Endothelial cell of umbilical vein (primary cell): Measurements from ENCODE around the gene TIMP1. TPM values are rescaled to one million over a fixed set of nuclear protein-coding genes. Genes with fewer than 3 reads are reported as not detected.

Experiments used
- BruUV-seq: library from RNA; stranded (reverse); fragments of 400-500 nt; replicated peaks from 2 replicates; lab custom pipeline; 2021; lab: Mats Ljungman, UMichigan
- CTCF ChIA-PET: fragments of 300-600, 350-600 bp; sonication (Branson Sonifier 250); formaldehyde crosslinking; loops from one replicate; lab custom pipeline; 2021; ENCODE audit warnings: antibody characterized with exemption, inconsistent platforms; lab: Charles Lee
- POLR2A ChIA-PET: fragments of 300-600, 350-600 bp; sonication (Branson Sonifier 250); formaldehyde crosslinking; loops from one replicate; lab custom pipeline; 2021; ENCODE audit warnings: antibody characterized with exemption, inconsistent platforms; lab: Charles Lee
- DNase-seq: peaks from one replicate; pipeline ENCODE4 v3.0.0-alpha.2; 2011; ENCODE audit warnings: low read depth, low spot score
- FAIRE-seq: peaks from 2 replicates; lab custom pipeline; 2011; peaks lifted over from hg19 to GRCh38; lab: Jason Lieb, UNC
- H2AFZ ChIP-seq: 2 replicates; pipeline ENCODE4 v1.6.0; 2012; ENCODE audit warnings: low read depth, low read length, control low read depth, inconsistent platforms
- H3K27ac ChIP-seq: 2 replicates; pipeline ENCODE4 v1.5.1; 2011; ENCODE audit warnings: low read depth, mild to moderate bottlenecking, control low read depth, low read length, moderate library complexity; ENCODE audit not compliant: insufficient read depth
- H3K27me3 ChIP-seq, 2 experiments: 2 replicates each; pipeline versions ENCODE4 v1.6.0 to v1.6.1; 2011; ENCODE audit warnings: low read length in 2 of 2, mixed read lengths in 1 of 2; ENCODE audit not compliant: control insufficient read depth in 2 of 2, insufficient read depth in 2 of 2
- H3K36me3 ChIP-seq, 2 experiments: 2 replicates in 1 of 2; 3 replicates in 1 of 2; pipeline ENCODE4 v1.5.1; 2011; ENCODE audit warnings: low read length in 2 of 2, mild to moderate bottlenecking in 1 of 2, moderate library complexity in 1 of 2; ENCODE audit not compliant: control insufficient read depth in 2 of 2, insufficient read depth in 2 of 2; ENCODE audit errors: extremely low read depth in 1 of 2
- H3K4me1 ChIP-seq: 3 replicates; pipeline ENCODE4 v1.5.1; 2011; ENCODE audit warnings: mild to moderate bottlenecking, low read length; ENCODE audit not compliant: control insufficient read depth, insufficient read depth; ENCODE audit errors: extremely low read depth
- H3K4me2 ChIP-seq: 2 replicates; pipeline ENCODE4 v1.6.1; 2011; ENCODE audit warnings: low read length, control low read depth, mixed read lengths; ENCODE audit not compliant: insufficient read depth
- H3K4me3 ChIP-seq, 3 experiments: fragments of 200-600 bp in 1 of 3; sonication (generic), shearing (Covaris generic) in 1 of 3; replicated peaks in 1 of 3; 2 replicates each; pipeline ENCODE4 v1.5.1; 2011 to 2016; ENCODE audit warnings: control low read depth in 3 of 3, low read length in 3 of 3, mild to moderate bottlenecking in 2 of 3, inconsistent platforms in 1 of 3, low read depth in 1 of 3, moderate library complexity in 1 of 3; ENCODE audit not compliant: insufficient read depth in 1 of 3
- H3K79me2 ChIP-seq: 2 replicates; pipeline ENCODE4 v1.6.0; 2012; ENCODE audit warnings: low read length, inconsistent platforms; ENCODE audit not compliant: control insufficient read depth, insufficient read depth
- H3K9ac ChIP-seq: replicated peaks from 2 replicates; pipeline ENCODE3; 2011; ENCODE audit warnings: low read length, control low read depth; ENCODE audit not compliant: insufficient read depth; ENCODE audit errors: extremely low read depth
- H3K9me1 ChIP-seq: replicated peaks from 3 replicates; pipeline ENCODE4 v1.6.0; 2011; ENCODE audit warnings: mild to moderate bottlenecking, low read length; ENCODE audit not compliant: control insufficient read depth, insufficient read depth; ENCODE audit errors: extremely low read depth
- H3K9me3 ChIP-seq: replicated peaks from 2 replicates; pipeline ENCODE4 v1.5.1; 2012; ENCODE audit warnings: low read length, inconsistent platforms; ENCODE audit not compliant: control insufficient read depth, insufficient read depth
- H4K20me1 ChIP-seq: replicated peaks from 2 replicates; pipeline ENCODE3; 2011; ENCODE audit warnings: mild to moderate bottlenecking, low read length; ENCODE audit not compliant: control insufficient read depth, insufficient read depth; ENCODE audit errors: extremely low read depth
- CTCF ChIP-seq, 2 donors: IDR thresholded peaks; 1 replicate in 1 of 2; 2 replicates in 1 of 2; pipeline ENCODE4 v1.5.1; 2011; ENCODE audit warnings: low read length in 2 of 2, mild to moderate bottlenecking in 2 of 2, moderate library complexity in 2 of 2, control low read depth in 1 of 2, inconsistent platforms in 1 of 2, low read depth in 1 of 2; ENCODE audit not compliant: insufficient read depth in 1 of 2; ENCODE audit errors: extremely low read depth in 1 of 2
- EZH2 ChIP-seq: IDR thresholded peaks from 2 replicates; pipeline ENCODE4 v1.6.1; 2012; ENCODE audit warnings: borderline replicate concordance, low read depth, mild to moderate bottlenecking, moderate library complexity, low read length, inconsistent platforms; ENCODE audit not compliant: severe bottlenecking
- FOS ChIP-seq: IDR thresholded peaks from 2 replicates; pipeline ENCODE4 v1.6.1; 2011; ENCODE audit warnings: mild to moderate bottlenecking, low read length, moderate library complexity, borderline replicate concordance; ENCODE audit not compliant: insufficient read depth
- GATA2 ChIP-seq: IDR thresholded peaks from 2 replicates; pipeline ENCODE4 v1.7.0; 2011; ENCODE audit warnings: low read depth, mild to moderate bottlenecking, moderate library complexity, mixed read lengths, low read length; ENCODE audit not compliant: insufficient read length, insufficient read depth
- JUN ChIP-seq: IDR thresholded peaks from 2 replicates; pipeline ENCODE4 v1.6.1; 2011; ENCODE audit warnings: borderline replicate concordance, low read depth; ENCODE audit not compliant: insufficient read length, insufficient read depth
- MYC ChIP-seq: IDR thresholded peaks from one replicate; pipeline ENCODE4 v1.6.1; 2011; ENCODE audit warnings: mild to moderate bottlenecking, low read depth, low read length
- POLR2A ChIP-seq: IDR thresholded peaks from 2 replicates; pipeline ENCODE4 v1.6.1; 2012; ENCODE audit warnings: low read depth, mild to moderate bottlenecking, control low read depth, low read length
- POLR2AphosphoS5 ChIP-seq: IDR thresholded peaks from 2 replicates; pipeline ENCODE4 v1.6.1; 2012; ENCODE audit warnings: low read depth, mild to moderate bottlenecking, control low read depth, low read length, moderate library complexity; ENCODE audit not compliant: insufficient read depth
- dilution Hi-C: fragments of 300-500 bp; cut with MboI; formaldehyde crosslinking; loops from one replicate; pipeline ENCODE4 v1.15.0; 2019; ENCODE audit warnings: low sequenced_read_pairs; ENCODE audit not compliant: extremely low pct_ligation_motif_present
- intact Hi-C: fragments of 100-400 bp; cut with micrococcal nuclease; formaldehyde crosslinking; loops from one replicate; pipeline ENCODE4 v1.10.0; 2022
- polyA plus RNA-seq, 4 experiments: library from polyadenylated mRNA; depleted of rRNA in 3 of 4; stranded (reverse) in 3 of 4; unstranded in 1 of 4; fragments of >200 nt; gene quantifications; 2 replicates each; pipeline versions ENCODE4 v1.2.1 to v1.2.3, GENCODE V29; 2011 to 2012; ENCODE audit warnings: missing spikeins in 1 of 4
- total RNA-seq: library from RNA; stranded (reverse); gene quantifications from 2 replicates; pipeline ENCODE4 v1.2.3, GENCODE V29; 2021
- TF ChIP-seq, protein P1 (sequence below): IDR thresholded peaks from 2 replicates; pipeline ENCODE4 v1.6.1; 2011; ENCODE audit not compliant: insufficient read depth, insufficient read length

TIMP1 gene
- total and polyA plus RNA-seq, 2 donors (not counting 3 experiments of a cell fraction or from before 2014, with no cell fraction given) = 124 to 277 TPM

GRCh38 chrX:47613082-47613481, 30.8 kb downstream of the TIMP1 start:
- no peaks in the 10 kb centered on the region for H3K9me3 ChIP-seq
- H3K4me1 ChIP-seq = no peaks in the 10 kb centered on the region
- no peaks in the 10 kb centered on the region for H3K36me3 ChIP-seq
- H3K27me3 ChIP-seq = peaks cover 0 to 2% of the 10 kb centered on the region in 2 experiments
- no peak overlapping the region for H3K4me3 ChIP-seq
- intact Hi-C loops (no loop called here), dilution Hi-C loops (no loop called here)
- no TSS peak for BruUV-seq
- H3K9ac ChIP-seq = no peak overlapping the region
- ChIA-PET CTCF (no interaction called here), POLR2A (no interaction called here)
- FAIRE-seq (no peak), DNase-seq (no peak)
- H3K4me2 ChIP-seq = no peak overlapping the region
- no peaks in the 10 kb centered on the region for H3K9me1 ChIP-seq
- no peak overlapping the region for H2AFZ ChIP-seq
- no peak overlapping the region for H3K27ac ChIP-seq
- TF ChIP-seq CTCF (IDR thresholded peaks at IDR 0.05; ENCODE audit: extremely low read depth in 1 of 2, insufficient read depth in 1 of 2, low read depth in 1 of 2, low read length in 2 of 2) (no peak), GATA2 (no peak), FOS (no peak), POLR2AphosphoS5 (no peak), POLR2A (no peak), MYC (no peak), EZH2 (no peak), JUN (no peak)
- TF ChIP-seq, protein P1, sequence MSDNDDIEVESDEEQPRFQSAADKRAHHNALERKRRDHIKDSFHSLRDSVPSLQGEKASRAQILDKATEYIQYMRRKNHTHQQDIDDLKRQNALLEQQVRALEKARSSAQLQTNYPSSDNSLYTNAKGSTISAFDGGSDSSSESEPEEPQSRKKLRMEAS = no peak
- no peaks in the 10 kb centered on the region for H3K79me2 ChIP-seq
- no peaks in the 10 kb centered on the region for H4K20me1 ChIP-seq
